ENCODE data around the gene RNF151.
A peak's percentile ranks its signal among the peaks of the same experiment; 100 is the strongest.

RNF151 gene

DNA sequence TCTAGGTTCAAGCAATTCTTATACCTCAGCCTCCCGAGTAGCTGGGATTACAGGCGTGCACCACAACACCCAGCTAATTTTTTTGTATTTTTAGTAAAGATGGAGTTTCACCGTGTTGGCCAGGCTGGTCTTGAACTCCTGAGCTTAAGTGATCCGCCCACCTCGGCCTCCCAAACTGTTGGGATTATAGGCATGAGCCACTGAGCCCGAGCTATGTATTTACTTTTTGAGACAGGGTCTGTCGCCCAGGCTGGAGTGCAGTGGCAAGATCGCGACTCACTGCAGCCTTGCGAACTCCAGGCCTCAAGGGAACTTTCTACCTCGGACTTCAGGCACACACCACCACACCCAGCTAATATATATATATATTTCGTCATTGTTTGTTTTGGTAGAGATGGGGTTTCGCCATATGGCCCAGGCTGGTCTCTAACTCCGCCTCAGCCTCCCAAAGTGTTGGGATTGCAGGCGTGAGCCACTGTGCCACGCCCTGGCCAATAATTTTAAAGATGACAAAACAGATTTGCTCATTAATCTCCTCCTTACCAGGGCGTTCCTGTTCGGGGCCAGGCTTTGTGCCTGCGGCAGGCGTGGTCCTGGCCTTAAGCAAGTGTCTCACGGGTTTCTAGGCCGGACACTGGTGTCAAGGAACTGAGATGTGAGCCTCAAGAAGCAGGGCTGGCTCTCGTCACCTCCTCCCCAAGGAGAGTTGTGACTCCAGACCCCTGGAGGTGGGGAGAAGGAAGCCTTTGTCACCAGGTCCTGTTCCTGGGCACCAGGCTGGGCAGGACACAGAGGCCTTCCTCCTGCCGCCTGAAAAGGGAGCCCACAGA is 48.7 kb downstream of the RNF151 start:
- H3K4me3 ChIP-seq (ENCODE audit: low read depth, low read length) = no peak overlapping the region
- in situ Hi-C loops (cut with HindIII; ENCODE audit: low sequenced_read_pairs) = no loop called here
- TF ChIP-seq, protein P1, sequence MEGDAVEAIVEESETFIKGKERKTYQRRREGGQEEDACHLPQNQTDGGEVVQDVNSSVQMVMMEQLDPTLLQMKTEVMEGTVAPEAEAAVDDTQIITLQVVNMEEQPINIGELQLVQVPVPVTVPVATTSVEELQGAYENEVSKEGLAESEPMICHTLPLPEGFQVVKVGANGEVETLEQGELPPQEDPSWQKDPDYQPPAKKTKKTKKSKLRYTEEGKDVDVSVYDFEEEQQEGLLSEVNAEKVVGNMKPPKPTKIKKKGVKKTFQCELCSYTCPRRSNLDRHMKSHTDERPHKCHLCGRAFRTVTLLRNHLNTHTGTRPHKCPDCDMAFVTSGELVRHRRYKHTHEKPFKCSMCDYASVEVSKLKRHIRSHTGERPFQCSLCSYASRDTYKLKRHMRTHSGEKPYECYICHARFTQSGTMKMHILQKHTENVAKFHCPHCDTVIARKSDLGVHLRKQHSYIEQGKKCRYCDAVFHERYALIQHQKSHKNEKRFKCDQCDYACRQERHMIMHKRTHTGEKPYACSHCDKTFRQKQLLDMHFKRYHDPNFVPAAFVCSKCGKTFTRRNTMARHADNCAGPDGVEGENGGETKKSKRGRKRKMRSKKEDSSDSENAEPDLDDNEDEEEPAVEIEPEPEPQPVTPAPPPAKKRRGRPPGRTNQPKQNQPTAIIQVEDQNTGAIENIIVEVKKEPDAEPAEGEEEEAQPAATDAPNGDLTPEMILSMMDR (IDR thresholded peaks at IDR 0.05; ENCODE audit: low read depth, low read length) = no peak
- DNase-seq (ENCODE audit: low read depth, low spot score) = no peak

DNA sequence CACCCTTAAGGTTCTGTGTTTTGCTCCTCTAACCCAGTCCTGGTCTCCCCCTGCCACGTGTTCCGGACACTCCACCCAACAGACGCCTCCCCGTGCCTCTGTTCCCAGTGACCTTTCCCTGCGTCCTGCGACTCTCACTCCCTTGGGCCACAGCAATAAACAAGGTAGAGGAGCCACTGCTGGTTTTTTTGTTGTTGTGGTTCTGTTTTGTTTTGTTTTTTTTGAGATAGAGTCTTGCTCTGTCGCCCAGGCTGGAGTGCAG is 49.2 kb downstream of the RNF151 start:
- in situ Hi-C loops (cut with HindIII; ENCODE audit: low sequenced_read_pairs) = no loop called here
- no peak overlapping the region for H3K4me3 ChIP-seq (ENCODE audit: low read depth, low read length)
- TF ChIP-seq, protein P1 (IDR thresholded peaks at IDR 0.05; ENCODE audit: low read depth, low read length) = no peak
- no peak for DNase-seq (ENCODE audit: low read depth, low spot score)

DNA sequence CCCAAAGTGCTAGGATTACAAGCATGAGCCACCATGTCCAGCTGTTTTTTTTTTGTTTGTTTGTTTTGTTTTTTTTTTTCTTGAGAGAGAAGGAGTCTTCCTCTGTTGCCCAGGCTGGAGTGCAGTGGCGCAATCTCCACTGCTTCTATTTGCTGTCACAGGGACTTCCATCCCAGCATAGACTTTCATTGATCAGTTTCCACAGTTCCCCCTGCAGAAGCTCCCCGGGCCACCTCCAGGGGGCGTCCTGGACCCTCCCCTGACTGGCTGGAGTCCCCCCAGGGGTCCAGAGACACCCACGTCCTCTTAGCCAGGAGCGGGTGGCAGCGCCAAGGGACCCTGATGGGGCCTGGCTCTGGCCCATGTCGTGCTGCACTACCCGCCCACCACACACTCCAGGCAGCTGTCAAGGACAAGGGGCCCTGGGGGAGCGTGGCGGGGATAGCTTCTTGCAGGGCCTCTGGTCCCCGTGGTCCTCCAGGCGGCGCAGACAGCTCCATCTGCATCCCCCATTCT is 49.8 kb downstream of the RNF151 start:
- in situ Hi-C loops (cut with HindIII; ENCODE audit: low sequenced_read_pairs) = no loop called here
- no peak overlapping the region for H3K4me3 ChIP-seq (ENCODE audit: low read depth, low read length)
- DNase-seq (ENCODE audit: low read depth, low spot score) = no peak
- TF ChIP-seq, protein P1 (IDR thresholded peaks at IDR 0.05; ENCODE audit: low read depth, low read length) = peak; percentile 62

Measured in astrocyte of the spinal cord (primary cell).